Activated CD8-positive, alpha-beta memory T cell treated with anti-CD3 and anti-CD28 coated beads, Interleukin-2, amount 50 U/mL, for 24 hours (primary cell): ENCODE measurements around the gene NFKBIZ.
"Not testable (repeated sequence)": the region's sequence is repeated elsewhere in the genome, so short reads cannot be mapped to it uniquely, and the experiment has no call there.

Source experiments
- DNase-seq: peaks from one replicate; pipeline ENCODE4 v3.0.0-alpha.2; 2020; ENCODE audit errors: extremely low read depth

NFKBIZ gene

DNA sequence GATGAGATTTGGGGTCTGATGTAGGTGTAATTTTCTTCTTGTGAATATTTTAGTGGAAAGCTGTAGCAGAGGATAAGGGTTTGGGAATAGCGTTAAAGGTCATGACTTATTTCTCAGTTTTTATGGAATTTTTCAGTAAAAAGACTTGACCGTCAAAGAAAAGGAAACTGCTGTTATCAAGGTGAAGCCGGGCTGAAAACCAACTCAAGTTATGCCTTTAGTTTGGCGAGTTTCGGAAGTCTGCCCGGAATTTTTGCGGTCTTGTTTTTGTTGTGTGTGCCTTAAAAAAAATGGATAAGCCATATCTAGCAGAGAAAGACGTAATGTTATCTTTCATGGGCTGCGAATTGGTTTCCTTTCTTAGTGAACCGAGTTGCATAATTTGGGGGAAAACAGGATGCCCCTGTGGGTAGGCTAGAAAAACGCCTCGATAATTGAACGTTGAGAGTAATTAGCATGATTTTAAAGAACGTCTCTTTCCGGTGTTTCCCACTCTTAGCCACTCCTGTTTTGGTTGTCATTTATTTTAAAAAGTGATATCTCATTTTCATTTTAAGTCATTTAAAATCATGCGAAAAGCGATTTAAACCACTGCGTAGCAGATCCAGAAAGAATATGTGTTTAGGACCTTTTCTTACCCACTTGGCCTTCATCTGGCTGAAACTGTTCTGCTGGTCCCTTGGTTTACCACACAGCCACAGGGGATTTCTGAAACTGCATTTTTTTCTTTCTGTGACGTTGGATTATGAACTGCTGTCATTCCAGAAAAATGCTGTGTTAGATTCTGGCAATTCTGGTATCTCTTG, 1.1 kb downstream of the NFKBIZ start:
- peak; percentile 24 for DNase-seq

DNA sequence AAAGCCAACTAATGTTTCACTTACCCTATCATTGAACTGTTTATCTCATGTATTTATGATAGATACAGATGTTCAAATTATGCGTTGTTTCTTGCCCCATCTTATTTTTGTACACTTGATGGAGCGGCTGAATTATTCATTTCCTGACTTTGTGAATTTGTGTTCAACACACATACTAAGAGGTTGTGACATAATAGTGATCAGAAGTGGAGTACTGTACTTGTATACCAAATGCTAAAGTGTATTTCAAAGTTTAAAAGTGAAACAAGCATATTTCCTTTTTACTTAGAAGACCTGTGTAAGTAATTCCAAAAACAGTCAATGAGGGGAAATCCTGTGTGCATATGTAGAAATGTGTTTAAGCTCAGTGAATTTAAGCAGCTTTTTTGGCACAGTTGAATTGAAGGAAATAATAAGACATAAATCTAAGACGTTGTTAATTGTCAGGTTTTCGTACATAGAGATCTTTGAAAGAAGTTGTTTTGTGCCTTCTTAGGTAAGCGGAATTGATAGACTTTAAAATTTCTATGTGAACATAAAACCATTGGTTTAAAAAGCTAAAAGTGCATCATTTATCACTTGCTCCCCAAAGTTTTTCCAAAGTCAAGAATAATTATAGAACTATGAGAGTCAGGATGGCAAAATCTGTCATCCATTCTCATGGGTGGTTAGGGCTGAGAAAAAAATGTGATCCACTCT, 1.9 kb downstream of the NFKBIZ start:
- DNase-seq = no peak

DNA sequence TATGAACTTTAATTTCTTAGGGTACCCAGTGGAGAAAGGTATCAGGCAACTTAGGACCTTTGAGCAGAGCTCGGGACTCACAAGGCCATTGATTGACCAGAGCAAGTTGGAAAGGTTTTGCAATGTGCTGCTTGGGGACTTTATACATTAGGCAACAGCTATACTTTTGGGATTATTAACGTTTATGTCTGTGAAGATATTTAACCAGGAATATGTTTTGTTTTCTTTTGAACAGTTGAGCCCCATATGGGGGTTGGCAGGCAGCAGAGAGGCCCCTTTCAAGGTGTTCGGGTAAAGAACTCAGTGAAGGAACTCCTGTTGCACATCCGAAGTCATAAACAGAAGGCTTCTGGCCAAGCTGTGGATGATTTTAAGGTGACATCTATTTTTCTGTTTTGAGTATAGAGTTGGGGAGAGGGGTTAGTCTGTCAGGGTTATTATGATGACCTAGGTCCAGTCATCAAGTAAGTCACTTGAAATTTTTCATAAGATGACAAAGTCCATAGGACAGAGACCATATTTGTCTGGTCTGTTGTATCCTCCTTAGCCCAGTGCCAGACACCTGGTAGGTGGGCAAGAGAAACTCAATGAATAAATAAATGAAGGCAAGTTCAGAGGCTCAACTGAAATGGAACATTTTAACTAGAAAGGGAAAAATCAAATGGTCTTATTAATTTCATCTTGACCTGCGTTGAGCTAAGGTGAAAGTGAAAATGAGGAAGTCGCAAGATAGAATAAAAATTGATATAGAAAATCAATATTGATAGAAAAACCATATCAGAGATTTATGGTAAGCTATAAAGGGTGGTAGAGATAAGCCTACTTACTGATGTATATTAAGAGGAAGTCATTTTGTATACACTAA, 2.8 kb downstream of the NFKBIZ start:
- no peak for DNase-seq

DNA sequence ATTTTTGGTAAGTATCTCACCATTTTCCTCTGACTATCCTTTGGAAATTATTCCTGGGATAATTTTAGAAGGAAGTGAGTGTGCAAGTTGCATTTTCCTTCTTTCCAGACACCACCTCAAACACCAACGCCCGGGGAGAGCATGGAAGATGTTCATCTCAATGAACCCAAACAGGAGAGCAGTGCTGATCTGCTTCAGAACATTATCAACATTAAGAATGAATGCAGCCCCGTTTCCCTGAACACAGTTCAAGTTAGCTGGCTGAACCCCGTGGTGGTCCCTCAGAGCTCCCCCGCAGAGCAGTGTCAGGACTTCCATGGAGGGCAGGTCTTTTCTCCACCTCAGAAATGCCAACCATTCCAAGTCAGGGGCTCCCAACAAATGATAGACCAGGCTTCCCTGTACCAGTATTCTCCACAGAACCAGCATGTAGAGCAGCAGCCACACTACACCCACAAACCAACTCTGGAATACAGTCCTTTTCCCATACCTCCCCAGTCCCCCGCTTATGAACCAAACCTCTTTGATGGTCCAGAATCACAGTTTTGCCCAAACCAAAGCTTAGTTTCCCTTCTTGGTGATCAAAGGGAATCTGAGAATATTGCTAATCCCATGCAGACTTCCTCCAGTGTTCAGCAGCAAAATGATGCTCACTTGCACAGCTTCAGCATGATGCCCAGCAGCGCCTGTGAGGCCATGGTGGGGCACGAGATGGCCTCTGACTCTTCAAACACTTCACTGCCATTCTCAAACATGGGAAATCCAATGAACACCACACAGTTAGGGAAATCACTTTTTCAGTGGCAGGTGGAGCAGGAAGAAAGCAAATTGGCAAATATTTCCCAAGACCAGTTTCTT, 3.9 kb downstream of the NFKBIZ start:
- DNase-seq = no peak

DNA sequence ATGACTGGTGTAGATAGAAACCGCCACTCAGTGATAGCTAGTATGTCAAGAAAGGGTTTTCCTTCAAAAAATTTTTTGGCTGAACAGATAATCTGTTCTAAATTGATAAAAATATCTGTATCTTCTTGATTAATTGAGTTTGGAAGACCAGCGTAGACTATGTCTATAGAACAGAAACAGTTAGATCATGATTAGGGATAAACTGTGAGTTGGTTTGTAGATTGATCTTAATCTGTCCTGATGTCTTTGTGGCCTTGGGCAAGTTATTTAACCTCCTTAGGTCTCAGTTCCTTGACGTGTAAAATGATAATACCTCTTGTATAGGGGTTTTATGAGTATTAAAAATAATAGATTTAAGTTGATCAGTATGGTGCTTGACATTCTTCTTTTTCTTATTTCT, 4.7 kb downstream of the NFKBIZ start:
- DNase-seq = no peak

DNA sequence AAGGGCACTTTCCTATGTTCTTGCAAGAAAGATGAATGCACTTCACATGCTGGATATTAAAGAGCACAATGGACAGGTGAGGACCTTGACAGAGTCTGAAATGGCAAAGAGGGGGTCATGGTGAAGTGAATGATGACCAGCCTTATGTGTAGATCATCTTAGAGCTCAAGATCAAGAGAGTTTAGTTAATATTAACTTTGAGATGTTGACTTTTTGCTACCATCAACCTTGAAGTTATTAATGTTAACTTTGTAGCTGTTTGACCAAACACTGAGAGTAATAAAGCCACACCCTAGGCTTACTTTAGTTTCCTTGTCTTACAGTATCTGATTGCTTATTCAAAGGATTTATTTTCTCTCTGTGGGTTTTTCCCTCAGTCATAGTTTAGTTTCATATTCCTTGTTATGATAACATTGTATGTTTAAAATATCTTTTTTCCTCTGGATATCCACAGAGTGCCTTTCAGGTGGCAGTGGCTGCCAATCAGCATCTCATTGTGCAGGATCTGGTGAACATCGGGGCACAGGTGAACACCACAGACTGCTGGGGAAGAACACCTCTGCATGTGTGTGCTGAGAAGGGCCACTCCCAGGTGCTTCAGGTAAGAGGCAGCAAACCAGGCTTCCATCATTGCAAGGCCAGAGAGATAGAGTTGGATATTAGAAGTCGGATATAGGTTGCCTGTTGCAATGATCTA, 5.4 kb downstream of the NFKBIZ start:
- no peak for DNase-seq

DNA sequence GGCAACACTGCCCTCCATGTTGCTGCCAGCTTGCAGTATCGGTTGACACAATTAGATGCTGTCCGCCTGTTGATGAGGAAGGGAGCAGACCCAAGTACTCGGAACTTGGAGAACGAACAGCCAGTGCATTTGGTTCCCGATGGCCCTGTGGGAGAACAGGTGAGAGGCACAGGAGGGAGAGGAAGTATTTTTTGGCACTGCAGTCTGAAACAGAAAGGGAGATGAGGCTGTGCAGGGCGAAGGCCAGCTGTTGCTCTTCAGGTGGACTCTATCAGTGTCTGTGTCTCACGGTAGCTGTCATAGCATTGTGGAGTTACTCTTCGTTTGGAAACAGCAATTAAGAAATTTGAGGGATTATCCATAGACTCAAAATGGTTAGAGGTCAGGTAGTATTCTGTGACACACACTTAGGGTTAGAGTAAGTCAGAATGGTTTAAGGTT, 8.0 kb downstream of the NFKBIZ start:
- DNase-seq = no peak

DNA sequence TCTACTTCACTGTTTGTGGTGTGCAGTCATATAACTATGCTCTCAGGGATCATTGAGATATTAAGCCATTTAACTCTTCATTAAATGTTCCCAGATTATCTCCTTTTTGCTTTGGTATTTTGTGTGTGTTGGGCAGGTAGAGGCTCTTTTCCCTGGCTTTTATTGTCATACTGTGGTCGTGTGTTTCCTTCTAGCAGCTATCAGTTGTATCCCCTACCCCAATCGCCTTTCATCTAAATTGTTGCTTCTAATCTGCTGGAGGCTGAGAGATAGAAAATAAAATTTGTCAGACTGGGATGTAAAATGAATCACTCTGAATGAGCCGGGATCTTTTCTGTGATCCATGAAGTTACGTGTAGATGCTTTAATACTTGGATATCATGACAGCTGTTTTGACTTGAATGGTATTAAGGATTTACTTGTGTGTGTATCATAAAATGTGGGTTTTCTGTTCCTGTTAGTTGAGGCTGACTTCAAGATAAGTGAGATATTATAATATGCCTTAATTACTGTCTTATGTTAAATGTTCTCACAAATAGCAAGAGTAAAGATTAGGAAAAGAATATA, 9.2 kb downstream of the NFKBIZ start:
- DNase-seq = no peak

DNA sequence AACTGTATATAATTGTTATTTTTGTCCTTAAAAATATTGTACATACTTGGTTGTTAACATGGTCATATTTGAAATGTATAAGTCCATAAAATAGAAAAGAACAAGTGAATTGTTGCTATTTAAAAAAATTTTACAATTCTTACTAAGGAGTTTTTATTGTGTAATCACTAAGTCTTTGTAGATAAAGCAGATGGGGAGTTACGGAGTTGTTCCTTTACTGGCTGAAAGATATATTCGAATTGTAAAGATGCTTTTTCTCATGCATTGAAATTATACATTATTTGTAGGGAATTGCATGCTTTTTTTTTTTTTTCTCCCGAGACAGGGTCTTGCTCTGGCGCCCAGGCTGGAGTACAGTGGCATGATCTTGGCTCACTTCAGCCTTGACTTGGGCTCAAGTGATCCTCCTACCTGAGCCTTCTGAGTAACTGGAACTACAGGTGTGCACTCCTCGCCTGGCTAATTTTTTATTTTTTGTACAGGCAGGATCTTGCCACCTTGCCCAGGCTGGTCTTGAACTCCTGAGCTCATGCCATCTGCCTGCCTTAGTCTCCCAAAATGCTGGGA, 10.7 kb downstream of the NFKBIZ start:
- no peak for DNase-seq

DNA sequence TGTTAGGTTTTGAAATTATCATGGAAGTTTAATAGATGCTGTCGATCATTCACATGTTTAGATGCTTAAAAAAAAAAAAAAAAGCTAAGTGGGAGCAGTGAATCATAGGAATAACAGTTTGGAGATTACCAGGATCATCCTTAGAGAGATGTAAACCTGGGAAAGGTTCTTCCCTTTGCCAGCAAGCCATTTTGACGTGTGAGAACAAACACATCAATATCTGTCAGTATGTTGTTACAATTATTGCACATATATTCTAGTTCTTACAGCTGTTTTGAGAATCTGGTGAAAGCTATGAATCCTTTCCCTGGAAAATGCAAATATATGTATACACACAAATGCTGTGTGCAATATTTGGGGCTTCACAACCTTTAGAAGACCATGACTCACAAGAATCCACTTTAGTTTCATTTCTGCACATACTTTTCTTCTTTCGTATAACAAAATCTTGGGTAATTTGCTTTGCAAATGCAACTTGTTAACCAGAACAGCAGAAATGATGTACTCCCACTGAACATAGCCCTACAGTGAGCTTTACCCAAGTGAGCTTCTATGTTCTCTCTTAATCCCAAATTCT, 12.0 kb downstream of the NFKBIZ start:
- DNase-seq = no peak

DNA sequence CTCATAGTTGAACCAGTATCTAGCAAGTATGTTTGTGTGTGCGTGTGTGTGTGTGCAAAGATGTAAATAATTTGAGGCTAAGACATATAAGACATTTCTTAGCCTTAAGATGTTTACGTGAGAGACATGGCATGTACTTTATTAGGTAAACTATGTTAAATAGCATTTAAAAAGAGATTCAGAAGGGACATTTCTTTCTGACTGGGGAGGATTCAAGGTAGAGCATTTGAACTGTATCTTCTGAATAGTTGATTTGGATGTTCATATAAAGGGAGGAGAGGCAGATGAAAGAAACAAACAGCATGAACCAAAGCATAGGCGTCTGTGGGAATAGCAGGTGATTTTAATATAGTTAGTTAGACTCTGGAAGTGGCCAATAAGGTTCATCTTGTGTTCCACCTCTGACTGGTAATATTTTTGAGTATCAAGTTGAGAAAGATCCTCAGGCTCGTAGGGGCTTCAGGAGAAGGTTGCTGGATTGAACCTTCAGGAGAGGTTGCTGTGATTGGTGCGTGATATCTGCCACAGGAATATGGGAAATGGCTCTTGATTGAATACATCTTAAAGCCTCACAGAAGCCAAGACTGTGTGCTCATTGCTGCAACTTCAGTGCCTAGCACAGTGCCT, 12.6 kb downstream of the NFKBIZ start:
- no peak for DNase-seq

DNA sequence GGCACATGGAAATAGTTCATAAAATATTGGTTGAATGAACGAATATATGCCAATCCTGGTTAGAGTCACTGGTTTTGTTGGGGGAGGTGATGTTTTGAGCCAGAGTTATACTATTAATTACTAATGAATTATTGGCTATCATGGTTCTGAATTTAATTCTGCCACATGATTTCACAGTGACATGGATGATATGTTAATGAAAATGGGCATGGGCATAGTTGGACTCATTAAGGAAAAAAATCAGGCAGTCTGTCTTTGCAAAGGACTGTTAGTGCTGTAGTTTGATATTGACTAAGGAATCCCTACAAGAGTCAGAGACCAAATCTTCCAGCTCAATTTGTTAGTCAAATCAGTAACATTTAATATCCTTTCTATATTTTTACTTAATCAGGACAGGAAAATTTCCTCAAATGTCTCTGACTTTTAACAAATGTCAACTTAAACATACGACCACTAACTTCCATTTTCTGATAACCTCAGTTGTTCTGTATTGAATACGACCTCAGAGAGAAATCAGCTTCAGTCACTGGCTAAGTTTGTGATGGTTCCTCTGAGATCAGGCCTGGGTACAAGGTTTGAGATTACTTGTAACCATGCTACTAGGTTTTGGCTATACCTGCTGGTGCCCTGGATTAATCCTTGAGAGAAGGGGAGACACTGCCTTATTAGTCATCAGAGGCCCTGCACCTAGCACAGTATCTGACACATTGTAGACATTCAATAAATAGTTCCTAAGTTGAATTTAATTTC, 13.3 kb downstream of the NFKBIZ start:
- DNase-seq = no peak

DNA sequence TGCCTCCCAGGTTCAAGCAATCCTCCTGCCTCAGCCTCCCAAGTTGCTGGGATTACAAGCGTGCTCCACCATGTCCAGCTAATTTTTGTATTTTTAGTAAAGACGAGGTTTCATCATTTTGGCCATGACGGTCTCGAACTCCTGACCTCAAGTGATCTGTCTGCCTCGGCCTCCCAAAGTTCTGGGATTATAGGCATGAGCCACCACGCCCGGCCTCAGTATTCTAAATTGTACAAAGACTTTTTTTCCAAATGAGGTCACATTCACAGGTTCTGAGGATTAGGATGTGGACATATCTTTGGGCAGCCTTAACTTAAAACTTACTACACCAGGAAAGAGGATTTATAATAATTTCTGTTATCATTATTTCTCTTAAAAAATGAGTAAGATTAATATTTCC, 15.6 kb downstream of the NFKBIZ start:
- DNase-seq = not testable (repeated sequence)

DNA sequence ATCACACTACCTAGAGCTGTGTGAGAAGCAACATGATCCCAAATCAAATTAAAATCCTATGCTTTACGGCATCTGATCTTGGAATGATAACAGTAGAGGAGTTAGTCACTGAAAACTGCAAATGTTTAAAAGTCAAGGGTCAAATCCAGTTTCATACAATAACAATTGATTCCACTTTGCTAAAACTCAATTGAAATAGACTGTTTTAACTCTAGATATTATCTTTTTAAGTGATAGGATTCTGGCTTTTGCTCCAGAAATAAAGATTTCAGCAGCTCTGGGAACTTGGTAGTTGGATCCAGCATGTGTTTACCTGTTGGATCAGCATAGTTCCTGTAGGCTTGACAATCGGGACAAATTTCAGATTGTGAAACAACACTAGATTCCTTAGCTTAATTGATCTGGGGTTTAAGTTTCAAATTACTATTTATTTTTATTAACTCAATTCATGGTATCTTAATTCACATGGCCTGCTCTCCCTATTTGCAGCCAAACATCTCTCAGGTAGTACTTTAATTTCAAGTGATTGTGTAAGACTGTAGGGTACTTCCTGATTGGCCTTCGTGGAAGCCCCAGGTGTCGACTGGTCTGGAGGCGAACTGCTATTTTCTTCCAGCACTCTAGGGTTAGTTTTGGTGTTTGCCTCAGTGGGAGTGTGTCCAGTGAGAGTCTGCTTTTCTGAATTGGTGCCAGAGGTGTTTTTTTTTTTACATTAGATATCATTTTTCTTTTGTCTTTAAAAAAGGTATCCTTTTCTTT, 16.6 kb downstream of the NFKBIZ start:
- DNase-seq = no peak

DNA sequence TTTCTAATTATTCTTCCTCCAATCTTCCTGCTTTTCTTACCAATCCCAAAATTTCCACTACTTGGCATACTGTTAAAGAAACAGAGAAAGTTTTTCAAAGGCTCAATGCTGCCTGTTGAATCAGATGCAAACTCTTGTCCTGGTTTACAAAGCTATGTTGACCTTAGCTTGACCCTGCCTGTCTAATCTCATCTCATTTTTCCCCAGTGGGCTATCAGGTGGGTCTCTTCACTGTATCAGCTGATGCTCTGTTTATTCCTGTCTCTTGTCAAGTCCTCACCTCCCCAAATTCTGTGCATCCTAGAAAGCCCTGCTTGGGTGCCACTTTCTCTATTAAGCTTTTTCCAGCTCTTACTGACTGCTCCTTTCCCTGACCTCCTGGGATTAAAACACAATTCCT, 18.2 kb downstream of the NFKBIZ start:
- no peak for DNase-seq

DNA sequence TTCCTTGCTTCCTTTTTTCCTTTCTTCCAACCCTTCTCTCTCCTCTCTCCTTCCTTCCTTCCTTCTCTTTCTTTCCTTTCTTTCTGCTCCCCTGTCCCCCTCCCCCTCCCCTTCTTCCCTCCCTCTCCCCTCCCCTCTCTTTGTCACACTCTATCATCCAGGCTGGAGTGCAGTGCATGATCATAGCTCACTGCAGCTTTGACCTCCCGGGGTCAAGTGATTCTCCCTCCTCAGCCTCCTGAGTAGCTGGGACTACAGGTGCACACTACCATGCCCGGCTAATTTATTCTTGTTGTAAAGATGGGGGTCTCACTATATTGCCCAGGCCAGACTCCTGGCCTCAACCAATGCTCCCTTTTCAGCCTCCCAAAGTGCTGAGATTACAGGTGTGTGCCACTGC, 18.7 kb downstream of the NFKBIZ start:
- DNase-seq = no peak

DNA sequence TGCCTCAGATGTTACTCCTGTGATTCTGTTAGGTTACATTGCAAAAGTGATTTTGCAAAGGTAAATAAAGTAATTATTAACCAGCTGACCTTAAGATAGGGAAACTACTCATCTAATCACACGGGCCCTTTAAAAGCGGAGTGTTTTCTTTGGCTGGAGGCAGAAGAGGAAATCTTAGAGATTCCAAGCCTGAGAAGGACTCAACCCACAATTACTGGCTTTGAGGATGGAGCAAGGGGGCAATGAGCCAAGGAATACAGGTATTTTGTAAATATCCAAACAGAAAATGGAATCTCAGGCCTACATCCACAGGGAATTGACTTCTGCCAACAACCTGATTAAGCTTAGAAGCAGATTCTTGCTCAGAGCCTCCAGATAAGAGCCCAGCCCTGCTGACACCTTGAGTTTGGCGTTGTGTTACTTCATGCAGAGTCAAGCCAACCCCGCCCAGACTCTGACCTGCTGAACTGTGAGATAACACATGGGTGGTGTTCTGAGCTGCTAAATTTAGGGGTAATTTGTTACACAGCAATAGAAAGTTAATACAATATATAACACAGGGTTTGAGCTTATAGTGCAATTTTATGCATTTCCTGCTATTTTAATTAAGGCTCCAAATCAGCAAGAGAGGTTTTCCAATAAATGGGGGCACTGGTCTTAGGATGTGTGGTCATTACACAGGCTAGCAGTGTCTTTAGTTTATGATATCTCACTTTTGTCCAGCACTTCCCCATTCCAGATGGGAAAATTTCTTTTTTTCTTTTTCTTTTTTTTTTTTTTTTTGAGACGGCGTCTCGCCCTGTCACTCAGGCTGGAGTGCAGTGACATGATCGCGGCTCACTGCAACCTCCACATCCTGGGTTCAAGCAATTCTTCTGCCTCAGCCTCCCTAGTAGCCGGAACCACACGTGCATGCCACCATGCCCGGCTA, 19.5 kb downstream of the NFKBIZ start:
- DNase-seq = no peak
